Neuronal stem cell (in vitro differentiated cells): ENCODE measurements around the gene KLF13.

Source experiments
- DNase-seq: peaks from one replicate; pipeline ENCODE4 v3.0.0-alpha.2; 2013; ENCODE audit warnings: low spot score
- H2AFZ ChIP-seq: one replicate; pipeline ENCODE4 v1.6.1; 2013; ENCODE audit warnings: mild to moderate bottlenecking, low read length, inconsistent platforms
- H2AK5ac ChIP-seq: 2 replicates; pipeline ENCODE4 v1.6.1; 2013; ENCODE audit warnings: low read depth, mild to moderate bottlenecking, inconsistent platforms, low read length, moderate library complexity, mixed read lengths
- H2BK120ac ChIP-seq: 2 replicates; pipeline ENCODE4 v1.6.1; 2013; ENCODE audit warnings: low read depth, mild to moderate bottlenecking, inconsistent platforms, low read length, moderate library complexity, mixed read lengths
- H2BK12ac ChIP-seq: one replicate; pipeline ENCODE4 v1.6.1; 2013; ENCODE audit warnings: low read length, inconsistent platforms
- H2BK15ac ChIP-seq: 2 replicates; pipeline ENCODE4 v1.6.1; 2013; ENCODE audit warnings: mild to moderate bottlenecking, low read length, inconsistent platforms, mixed read lengths
- H2BK5ac ChIP-seq: one replicate; pipeline ENCODE4 v1.6.1; 2013; ENCODE audit warnings: inconsistent platforms, mild to moderate bottlenecking, low read length, moderate library complexity
- H3K14ac ChIP-seq: one replicate; pipeline ENCODE4 v1.6.1; 2013; ENCODE audit warnings: low read length, inconsistent platforms
- H3K18ac ChIP-seq: 2 replicates; pipeline ENCODE4 v1.6.1; 2013; ENCODE audit warnings: low read length, inconsistent platforms
- H3K23ac ChIP-seq: 2 replicates; pipeline ENCODE4 v1.6.1; 2013; ENCODE audit warnings: low read depth, mild to moderate bottlenecking, mixed read lengths, low read length, inconsistent platforms; ENCODE audit not compliant: poor library complexity
- H3K27ac ChIP-seq: replicated peaks from 3 replicates; pipeline ENCODE4 v1.5.1; 2013; ENCODE audit warnings: low read length, inconsistent platforms
- H3K27me3 ChIP-seq, 3 experiments: 2 replicates each; pipeline ENCODE4 v1.6.1; 2013; ENCODE audit warnings: low read length in 3 of 3, mild to moderate bottlenecking in 2 of 3, inconsistent platforms in 1 of 3, low read depth in 1 of 3, mixed read lengths in 1 of 3, moderate library complexity in 1 of 3; ENCODE audit not compliant: control insufficient read depth in 3 of 3, insufficient read depth in 3 of 3
- H3K36me3 ChIP-seq, 2 donors: replicated peaks in 1 of 2; 2 replicates each; pipeline ENCODE4 v1.6.1; 2013; ENCODE audit warnings: low read length in 2 of 2; ENCODE audit not compliant: control insufficient read depth in 2 of 2, insufficient read depth in 2 of 2
- H3K4ac ChIP-seq: 2 replicates; pipeline ENCODE4 v1.6.1; 2013; ENCODE audit warnings: inconsistent platforms, mild to moderate bottlenecking, low read length, moderate library complexity
- H3K4me1 ChIP-seq, 2 donors: 1 replicate in 1 of 2; 2 replicates in 1 of 2; pipeline ENCODE4 v1.6.1; 2013; ENCODE audit warnings: low read length in 2 of 2, low read depth in 1 of 2; ENCODE audit not compliant: control insufficient read depth in 2 of 2, insufficient read depth in 1 of 2
- H3K4me2 ChIP-seq: one replicate; pipeline ENCODE4 v1.6.1; 2013; ENCODE audit warnings: mild to moderate bottlenecking, low read length, inconsistent platforms; ENCODE audit not compliant: insufficient read depth, poor library complexity, severe bottlenecking
- H3K4me3 ChIP-seq, 2 donors: 2 replicates each; pipeline ENCODE4 v1.5.1; 2013; ENCODE audit warnings: low read length in 2 of 2, mild to moderate bottlenecking in 2 of 2, inconsistent platforms in 1 of 2, moderate library complexity in 1 of 2
- H3K79me1 ChIP-seq: one replicate; pipeline ENCODE4 v1.6.1; 2013; ENCODE audit warnings: low read depth, mild to moderate bottlenecking, inconsistent platforms, low read length, moderate library complexity
- H3K9ac ChIP-seq: one replicate; pipeline ENCODE4 v1.6.1; 2013; ENCODE audit warnings: mild to moderate bottlenecking, low read depth, low read length, inconsistent platforms; ENCODE audit not compliant: poor library complexity
- H3K9me3 ChIP-seq, 2 donors: replicated peaks in 1 of 2; 2 replicates each; pipeline versions ENCODE3 to v1.6.1; 2013; ENCODE audit warnings: low read length in 2 of 2, mild to moderate bottlenecking in 2 of 2, inconsistent platforms in 1 of 2, low read depth in 1 of 2, mixed read lengths in 1 of 2, moderate library complexity in 1 of 2; ENCODE audit not compliant: control insufficient read depth in 2 of 2, insufficient read depth in 1 of 2
- H4K8ac ChIP-seq: one replicate; pipeline ENCODE4 v1.6.1; 2013; ENCODE audit warnings: low read depth, mild to moderate bottlenecking, inconsistent platforms, low read length, moderate library complexity
- H4K91ac ChIP-seq: one replicate; pipeline ENCODE4 v1.6.1; 2013; ENCODE audit warnings: low read length, low read depth, mild to moderate bottlenecking, inconsistent platforms; ENCODE audit not compliant: poor library complexity
- WGBS, 2 donors: extraction: QIAGEN DNeasy Blood & Tissue Kit; methylation state at CpG; one replicate each; pipeline ENCODE4 v1.1.7; 2013; ENCODE audit warnings: missing lambda C conversion rate in 2 of 2, mixed read lengths in 1 of 2; ENCODE audit not compliant: insufficient read length in 2 of 2, insufficient replicate concordance in 1 of 2; ENCODE audit errors: extremely low coverage in 2 of 2; 5-methylcytosine and 5-hydroxymethylcytosine counted together

KLF13 gene

DNA sequence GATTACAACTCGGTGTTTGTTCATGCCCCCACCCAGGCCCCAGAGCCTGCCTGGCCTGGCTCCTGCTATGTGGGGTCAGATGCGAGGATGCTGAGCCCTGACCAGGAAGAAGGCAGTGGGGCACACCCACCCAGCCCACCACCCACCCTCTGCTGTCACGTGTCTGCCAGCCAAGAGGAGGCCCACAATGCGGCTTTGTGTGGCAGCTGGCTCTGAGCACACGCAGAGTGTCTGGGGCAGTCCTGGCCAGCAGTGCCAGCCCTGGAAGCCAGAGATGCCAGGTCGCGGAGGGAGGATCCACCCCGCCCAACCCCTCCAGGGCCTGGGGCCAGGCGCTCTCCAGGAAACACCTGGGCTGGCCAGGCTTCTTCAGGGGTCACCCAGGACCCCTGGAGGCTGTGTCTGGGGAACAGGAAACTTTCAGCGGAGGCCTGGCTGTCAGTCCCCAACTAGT, 26.4 kb upstream of the KLF13 start:
- H3K79me1 ChIP-seq = no peaks in the 10 kb centered on the region
- peak overlapping the region; percentile 82 for H2BK15ac ChIP-seq
- H3K27me3 ChIP-seq = peaks cover 0 to 29% (median 0%) of the 10 kb centered on the region in 3 experiments
- H2AFZ ChIP-seq = no peak overlapping the region
- H2BK5ac ChIP-seq = no peak overlapping the region
- H3K9ac ChIP-seq = no peak overlapping the region
- no peak overlapping the region for H3K18ac ChIP-seq
- H3K27ac ChIP-seq = no peak overlapping the region
- H3K36me3 ChIP-seq = no peaks in the 10 kb centered on the region
- H2BK12ac ChIP-seq = peak overlapping the region; percentile 50
- H3K14ac ChIP-seq = no peak overlapping the region
- peak overlapping the region; percentile 20 for H3K23ac ChIP-seq
- no peak overlapping the region for H3K4ac ChIP-seq
- H3K4me2 ChIP-seq = no peak overlapping the region
- DNase-seq = no peak
- no peak overlapping the region for H4K8ac ChIP-seq
- no peaks in the 10 kb centered on the region for H3K9me3 ChIP-seq
- no CpG with 5 or more reads among the region's 10 CpGs for WGBS, 2 donors
- H2BK120ac ChIP-seq = no peak overlapping the region
- H3K4me1 ChIP-seq = peaks cover 29 to 36% of the 10 kb centered on the region in 2 donors
- peak overlapping the region; percentile 80 for H2AK5ac ChIP-seq
- no peak overlapping the region for H3K4me3 ChIP-seq
- H4K91ac ChIP-seq = no peak overlapping the region

GRCh38 chr15:31300981-31301672, 25.5 kb upstream of the KLF13 start:
- H2AK5ac ChIP-seq = peak overlapping the region; percentile 77
- peak overlapping the region; percentile 76 for H2AFZ ChIP-seq
- no peak overlapping the region for H3K4me2 ChIP-seq
- H3K4me1 ChIP-seq = peaks cover 38 to 42% of the 10 kb centered on the region in 2 donors
- H3K4me3 ChIP-seq = no peak overlapping the region
- no peak overlapping the region for H4K8ac ChIP-seq
- no peak overlapping the region for H2BK15ac ChIP-seq
- H3K23ac ChIP-seq = peak overlapping the region; percentile 27
- peaks cover 0 to 24% (median 0%) of the 10 kb centered on the region in 3 experiments for H3K27me3 ChIP-seq
- peak overlapping the region; percentile 13 for H3K18ac ChIP-seq
- no peaks in the 10 kb centered on the region for H3K9me3 ChIP-seq
- no peak overlapping the region for H3K27ac ChIP-seq
- H3K9ac ChIP-seq = no peak overlapping the region
- peak overlapping the region; percentile 10 for H3K4ac ChIP-seq
- H2BK120ac ChIP-seq = no peak overlapping the region
- H3K36me3 ChIP-seq = no peaks in the 10 kb centered on the region
- no peak overlapping the region for H3K14ac ChIP-seq
- WGBS, 2 donors = no CpG with 5 or more reads among the region's 16 CpGs
- no peak for DNase-seq
- no peak overlapping the region for H2BK5ac ChIP-seq
- H4K91ac ChIP-seq = no peak overlapping the region
- no peaks in the 10 kb centered on the region for H3K79me1 ChIP-seq
- peak overlapping the region; percentile 82 for H2BK12ac ChIP-seq

DNA sequence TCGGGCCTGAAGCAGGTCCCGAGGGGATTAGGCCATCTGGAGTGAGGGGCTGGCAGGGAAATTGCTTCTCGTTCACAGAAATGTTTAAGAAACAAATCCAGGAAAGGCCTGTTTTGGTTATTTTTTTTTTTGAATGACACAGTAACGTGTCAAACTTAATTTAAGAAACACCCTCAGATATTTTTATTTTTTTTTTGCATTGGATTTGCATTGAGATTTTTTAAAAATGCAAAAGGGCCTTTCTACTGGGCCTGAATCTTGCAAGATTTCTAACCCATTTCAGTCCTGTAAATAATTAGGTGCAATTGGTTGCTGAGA, 25.0 kb upstream of the KLF13 start:
- no peaks in the 10 kb centered on the region for H3K9me3 ChIP-seq
- no peak overlapping the region for H4K91ac ChIP-seq
- no peak overlapping the region for H3K23ac ChIP-seq
- no peak overlapping the region for H3K27ac ChIP-seq
- no CpG with 5 or more reads among the region's 4 CpGs for WGBS, 2 donors
- no peak overlapping the region for H3K4ac ChIP-seq
- H2AK5ac ChIP-seq = no peak overlapping the region
- no peak overlapping the region for H2BK5ac ChIP-seq
- no peak overlapping the region for H3K14ac ChIP-seq
- DNase-seq = no peak
- H3K4me1 ChIP-seq = peaks cover 40 to 43% of the 10 kb centered on the region in 2 donors
- no peak overlapping the region for H3K4me2 ChIP-seq
- H3K18ac ChIP-seq = peak overlapping the region; percentile 13
- H2BK15ac ChIP-seq = no peak overlapping the region
- H3K27me3 ChIP-seq = peaks cover 0 to 19% (median 0%) of the 10 kb centered on the region in 3 experiments
- H3K9ac ChIP-seq = no peak overlapping the region
- no peaks in the 10 kb centered on the region for H3K79me1 ChIP-seq
- H2AFZ ChIP-seq = peak overlapping the region; percentile 76
- no peak overlapping the region for H3K4me3 ChIP-seq
- H2BK12ac ChIP-seq = no peak overlapping the region
- no peak overlapping the region for H2BK120ac ChIP-seq
- H4K8ac ChIP-seq = no peak overlapping the region
- no peaks in the 10 kb centered on the region for H3K36me3 ChIP-seq

DNA sequence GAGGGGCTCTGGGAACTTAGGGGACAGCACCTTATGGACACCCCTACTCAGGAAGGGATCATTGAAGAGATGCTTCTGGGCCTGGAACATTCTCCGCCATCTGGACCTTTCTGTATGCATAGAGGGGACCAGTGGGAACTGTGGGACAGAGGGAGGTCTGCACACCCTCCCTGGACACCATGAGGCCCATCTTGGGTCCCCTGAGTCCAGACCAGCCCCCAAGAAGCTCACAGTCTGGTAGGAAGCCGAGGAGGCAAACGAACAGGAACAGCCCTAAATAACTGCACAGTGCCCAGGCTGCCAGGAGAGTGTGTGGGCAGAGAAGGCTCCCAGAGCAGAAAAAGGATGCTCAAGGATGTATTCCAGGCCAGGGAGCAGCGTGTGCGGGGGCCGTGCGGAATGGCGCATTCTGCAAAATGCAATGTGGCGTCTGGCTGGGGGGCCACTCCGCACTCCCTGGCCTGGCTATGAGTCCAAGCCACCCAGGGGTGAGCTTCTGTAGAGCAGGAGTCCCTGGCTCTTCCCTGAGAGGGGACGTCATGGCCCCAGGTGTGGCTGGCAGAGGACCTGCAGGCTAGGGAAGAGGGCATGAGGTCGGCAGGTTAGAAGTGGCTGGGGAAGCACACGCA, 24.5 kb upstream of the KLF13 start:
- Histone ChIP-seq H3K27ac (no peak overlapping the region), H2BK5ac (no peak overlapping the region), H2BK15ac (peak overlapping the region; percentile 46), H3K4ac (no peak overlapping the region), H3K23ac (no peak overlapping the region), H3K18ac (peak overlapping the region; percentile 72), H3K4me3 (no peak overlapping the region), H3K9ac (no peak overlapping the region), H3K79me1 (no peaks in the 10 kb centered on the region), H3K36me3 (no peaks in the 10 kb centered on the region), H3K4me1 (peaks cover 40 to 42% of the 10 kb centered on the region in 2 donors), H3K4me2 (no peak overlapping the region), H3K27me3 (peaks cover 0 to 14% (median 0%) of the 10 kb centered on the region in 3 experiments), H4K91ac (no peak overlapping the region), H2BK12ac (peak overlapping the region; percentile 87), H3K9me3 (no peaks in the 10 kb centered on the region), H3K14ac (no peak overlapping the region), H2AK5ac (peak overlapping the region; percentile 30), H4K8ac (no peak overlapping the region), H2BK120ac (no peak overlapping the region), H2AFZ (no peak overlapping the region)
- DNase-seq = no peak
- no CpG with 5 or more reads among the region's 13 CpGs for WGBS, 2 donors
